Hematopoietic multipotent progenitor cell (in vitro differentiated cells): ENCODE data around the gene CUL4A. TPM values are rescaled to one million over a fixed set of nuclear protein-coding genes. Genes with fewer than 3 reads are reported as not detected.

ENCODE experiments used
- small RNA-seq: library from RNA; depleted of rRNA; stranded (forward); fragments of <200 nt; gene quantifications from one replicate; pipeline ENCODE3, GENCODE V24; 2012
- total RNA-seq: library from RNA; depleted of rRNA; stranded (reverse); fragments of >200 nt; gene quantifications from one replicate; pipeline ENCODE4 v1.2.3, GENCODE V29; 2012

Gene CUL4A
- total RNA-seq, 1 donor, result 93.4 TPM

Small RNA genes within 50 kb of the gene (small RNA-seq; reads per million reads assigned to genes)
- not detected for gene AL137002.1
- gene MIR8075, result not detected

Other genes with a start within 250 kb of the CUL4A start
- 3.2 TPM for gene MCF2L, start 240.4 kb upstream of the CUL4A start, total RNA-seq
- gene F7, start 103.8 kb upstream of the CUL4A start, total RNA-seq, result 0.27 TPM
- 0.27 TPM for gene F10, start 86.8 kb upstream of the CUL4A start, total RNA-seq
- not detected for gene PROZ, start 51.0 kb upstream of the CUL4A start, total RNA-seq
- 43.1 TPM for gene PCID2, start 944 bp upstream of the CUL4A start, total RNA-seq
- 92.6 TPM for gene LAMP1, start 87.6 kb downstream of the CUL4A start, total RNA-seq
- 0.54 TPM for gene GRTP1, start 154.5 kb downstream of the CUL4A start, total RNA-seq
- 0.27 TPM for gene ADPRHL1, start 243.9 kb downstream of the CUL4A start, total RNA-seq